Measurements from ENCODE around the gene DCHS2. TPM values are rescaled to one million over a fixed set of nuclear protein-coding genes. Genes with fewer than 3 reads are reported as not detected.
"Not testable (repeated sequence)": the region's sequence is repeated elsewhere in the genome, so short reads cannot be mapped to it uniquely, and the experiment has no call there.

Gene DCHS2
- total and polyA plus RNA-seq, 4 donors: 3.2 to 15.5 (median 7.6) TPM

- Histone ChIP-seq H3K4me1 (ENCODE audit: control insufficient read depth, insufficient read depth, low read length) (no peaks in the 10 kb centered on the region), H3K4me3 (ENCODE audit: low read depth, low read length) (no peak overlapping the region), H3K27me3 (ENCODE audit: control insufficient read depth, insufficient read depth, low read length) (no peaks in the 10 kb centered on the region), H3K9me3 (ENCODE audit: control insufficient read depth, insufficient read depth, low read length) (no peaks in the 10 kb centered on the region), H3K27ac (ENCODE audit: low read depth, low read length) (no peak overlapping the region), H3K36me3 (ENCODE audit: control insufficient read depth, insufficient read depth, low read length) (no peaks in the 10 kb centered on the region)
- DNase-seq (ENCODE audit: low read depth in 4 of 6, low spot score in 6 of 6): no peak
- 80% methylated on average over 1 of the region's 2 CpGs for WGBS (ENCODE audit: insufficient coverage)
Observed at GRCh38 chr4:154230091-154230490, 261.5 kb downstream of the DCHS2 start.

DNA sequence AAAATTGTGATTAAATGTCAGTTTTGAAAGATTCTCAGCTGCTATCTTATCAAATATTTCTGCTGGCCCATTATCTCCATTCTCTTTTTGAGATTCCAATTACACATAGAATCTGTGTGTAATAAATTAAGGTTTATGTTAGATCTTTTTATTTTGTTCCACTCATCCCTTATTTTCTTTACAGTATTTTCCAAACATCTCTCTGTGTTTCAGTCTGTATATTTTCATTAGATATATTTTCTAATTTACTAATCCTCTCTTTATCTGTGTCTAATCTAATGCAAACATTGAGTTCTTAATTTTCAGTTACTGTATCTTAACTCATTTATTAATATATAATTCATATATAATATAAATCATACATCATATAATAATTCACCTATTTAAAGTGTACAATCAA lies 268.7 kb downstream of the DCHS2 start:
- Histone ChIP-seq H3K27ac (ENCODE audit: low read depth, low read length) (no peak overlapping the region), H3K4me3 (ENCODE audit: low read depth, low read length) (no peak overlapping the region), H3K36me3 (ENCODE audit: control insufficient read depth, insufficient read depth, low read length) (no peaks in the 10 kb centered on the region), H3K4me1 (ENCODE audit: control insufficient read depth, insufficient read depth, low read length) (no peaks in the 10 kb centered on the region), H3K27me3 (ENCODE audit: control insufficient read depth, insufficient read depth, low read length) (no peaks in the 10 kb centered on the region), H3K9me3 (ENCODE audit: control insufficient read depth, insufficient read depth, low read length) (no peaks in the 10 kb centered on the region)
- no peak for DNase-seq (ENCODE audit: low read depth in 4 of 6, low spot score in 6 of 6)

DNA sequence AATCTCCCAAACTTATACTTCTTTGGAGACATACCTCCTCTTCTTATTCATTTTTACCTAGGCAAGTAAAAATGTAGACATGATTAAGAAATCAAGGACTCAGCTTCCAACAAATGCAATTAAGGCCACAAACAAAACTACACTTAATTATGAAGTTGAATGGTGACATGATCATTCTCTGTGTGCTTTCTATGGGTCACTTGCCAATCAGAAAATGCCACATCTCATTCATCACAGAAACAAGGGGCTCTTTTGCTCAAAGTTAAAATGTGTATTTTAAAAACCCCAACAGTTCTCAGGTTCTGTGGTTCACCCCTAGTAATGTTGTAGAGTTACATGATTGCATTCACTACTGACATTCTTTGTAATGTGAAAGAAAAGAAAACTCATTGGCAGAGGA lies 273.5 kb downstream of the DCHS2 start:
- no peaks in the 10 kb centered on the region for H3K36me3 ChIP-seq (ENCODE audit: control insufficient read depth, insufficient read depth, low read length)
- no peaks in the 10 kb centered on the region for H3K27me3 ChIP-seq (ENCODE audit: control insufficient read depth, insufficient read depth, low read length)
- no peak overlapping the region for H3K4me3 ChIP-seq (ENCODE audit: low read depth, low read length)
- H3K27ac ChIP-seq (ENCODE audit: low read depth, low read length): no peak overlapping the region
- DNase-seq (ENCODE audit: low read depth in 4 of 6, low spot score in 6 of 6): no peak
- H3K4me1 ChIP-seq (ENCODE audit: control insufficient read depth, insufficient read depth, low read length): no peaks in the 10 kb centered on the region
- H3K9me3 ChIP-seq (ENCODE audit: control insufficient read depth, insufficient read depth, low read length): no peaks in the 10 kb centered on the region

DNA sequence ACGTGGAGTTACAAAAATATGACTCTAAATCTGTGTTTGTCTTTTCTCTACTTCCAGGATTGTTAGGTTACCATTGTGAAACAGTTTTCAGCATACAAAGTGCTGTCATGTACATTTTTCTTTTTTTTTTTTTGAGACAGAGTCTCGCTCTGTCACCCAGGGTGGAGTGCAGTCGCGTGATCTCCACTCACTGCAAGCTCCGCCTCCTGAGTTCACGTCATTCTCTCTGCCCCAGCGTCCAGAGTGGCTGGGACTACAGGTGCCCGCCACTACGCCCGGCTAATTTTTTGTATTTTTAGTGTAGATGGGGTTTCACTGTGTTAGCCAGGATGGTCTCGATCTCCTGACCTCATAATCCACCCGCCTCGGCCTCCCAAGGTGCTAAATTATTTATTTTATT lies 274.2 kb downstream of the DCHS2 start:
- DNase-seq (ENCODE audit: low read depth in 4 of 6, low spot score in 6 of 6); H3K36me3 ChIP-seq (ENCODE audit: control insufficient read depth, insufficient read depth, low read length); H3K27ac ChIP-seq (ENCODE audit: low read depth, low read length); H3K4me3 ChIP-seq (ENCODE audit: low read depth, low read length); H3K27me3 ChIP-seq (ENCODE audit: control insufficient read depth, insufficient read depth, low read length); H3K9me3 ChIP-seq (ENCODE audit: control insufficient read depth, insufficient read depth, low read length); H3K4me1 ChIP-seq (ENCODE audit: control insufficient read depth, insufficient read depth, low read length): not testable (repeated sequence)
- WGBS (ENCODE audit: insufficient coverage): no CpG with 5 or more reads among the region's 13 CpGs

- Histone ChIP-seq H3K9me3 (ENCODE audit: control insufficient read depth, insufficient read depth, low read length) (no peaks in the 10 kb centered on the region), H3K4me1 (ENCODE audit: control insufficient read depth, insufficient read depth, low read length) (no peaks in the 10 kb centered on the region), H3K27ac (ENCODE audit: low read depth, low read length) (no peak overlapping the region), H3K4me3 (ENCODE audit: low read depth, low read length) (no peak overlapping the region), H3K36me3 (ENCODE audit: control insufficient read depth, insufficient read depth, low read length) (no peaks in the 10 kb centered on the region), H3K27me3 (ENCODE audit: control insufficient read depth, insufficient read depth, low read length) (no peaks in the 10 kb centered on the region)
- no CpG with 5 or more reads among the region's 1 CpG for WGBS (ENCODE audit: insufficient coverage)
- DNase-seq (ENCODE audit: low read depth in 4 of 6, low spot score in 6 of 6): no peak
Observed at GRCh38 chr4:154211506-154211905, 280.1 kb downstream of the DCHS2 start.

DNA sequence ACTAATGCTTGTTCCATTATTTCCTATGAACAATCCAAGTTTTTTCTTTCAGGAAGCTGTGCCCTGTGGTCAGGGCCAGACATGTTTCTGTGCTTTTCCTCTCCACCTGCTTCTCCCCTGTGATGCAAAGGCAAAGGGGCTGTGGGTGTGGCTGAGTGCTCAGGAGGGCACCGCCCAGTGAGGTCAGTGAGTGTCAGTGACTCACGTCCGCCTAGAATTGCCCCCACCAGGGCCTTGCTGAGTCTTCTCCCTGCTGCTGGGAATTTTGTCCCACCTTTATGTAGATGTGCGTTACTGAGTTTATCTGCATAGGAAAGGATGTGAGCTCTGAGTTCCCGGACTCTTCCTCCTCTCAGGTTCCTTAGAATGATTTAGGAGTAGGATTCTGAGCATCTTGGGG lies 283.2 kb downstream of the DCHS2 start:
- WGBS (ENCODE audit: insufficient coverage): 59% methylated on average over 3 of the region's 5 CpGs
- no peak for DNase-seq (ENCODE audit: low read depth in 4 of 6, low spot score in 6 of 6)
- Histone ChIP-seq H3K9me3 (ENCODE audit: control insufficient read depth, insufficient read depth, low read length) (no peaks in the 10 kb centered on the region), H3K4me3 (ENCODE audit: low read depth, low read length) (no peak overlapping the region), H3K4me1 (ENCODE audit: control insufficient read depth, insufficient read depth, low read length) (no peaks in the 10 kb centered on the region), H3K27ac (ENCODE audit: low read depth, low read length) (no peak overlapping the region), H3K27me3 (ENCODE audit: control insufficient read depth, insufficient read depth, low read length) (no peaks in the 10 kb centered on the region), H3K36me3 (ENCODE audit: control insufficient read depth, insufficient read depth, low read length) (no peaks in the 10 kb centered on the region)

- WGBS (ENCODE audit: insufficient coverage): 70% methylated on average over 2 of the region's 3 CpGs
- peak in 1 of 6 donors; percentile 8 for DNase-seq (ENCODE audit: low read depth in 4 of 6, low spot score in 6 of 6)
Observed at GRCh38 chr4:154205471-154205870, 286.1 kb downstream of the DCHS2 start.

GRCh38 chr4:154194649-154195048 lies 296.9 kb downstream of the DCHS2 start:
- Histone ChIP-seq H3K4me1 (ENCODE audit: control insufficient read depth, insufficient read depth, low read length) (no peaks in the 10 kb centered on the region), H3K27ac (ENCODE audit: low read depth, low read length) (no peak overlapping the region), H3K4me3 (ENCODE audit: low read depth, low read length) (no peak overlapping the region), H3K9me3 (ENCODE audit: control insufficient read depth, insufficient read depth, low read length) (peaks cover 4% of the 10 kb centered on the region), H3K36me3 (ENCODE audit: control insufficient read depth, insufficient read depth, low read length) (no peaks in the 10 kb centered on the region), H3K27me3 (ENCODE audit: control insufficient read depth, insufficient read depth, low read length) (no peaks in the 10 kb centered on the region)
- no peak for DNase-seq (ENCODE audit: low read depth in 4 of 6, low spot score in 6 of 6)

More at GRCh38 chr4:154205471-154205870, 286.1 kb downstream of the DCHS2 start:
- Histone ChIP-seq H3K4me1 (ENCODE audit: control insufficient read depth, insufficient read depth, low read length) (no peaks in the 10 kb centered on the region), H3K27me3 (ENCODE audit: control insufficient read depth, insufficient read depth, low read length) (no peaks in the 10 kb centered on the region), H3K36me3 (ENCODE audit: control insufficient read depth, insufficient read depth, low read length) (no peaks in the 10 kb centered on the region), H3K9me3 (ENCODE audit: control insufficient read depth, insufficient read depth, low read length) (no peaks in the 10 kb centered on the region), H3K27ac (ENCODE audit: low read depth, low read length) (no peak overlapping the region), H3K4me3 (ENCODE audit: low read depth, low read length) (no peak overlapping the region)

DNA sequence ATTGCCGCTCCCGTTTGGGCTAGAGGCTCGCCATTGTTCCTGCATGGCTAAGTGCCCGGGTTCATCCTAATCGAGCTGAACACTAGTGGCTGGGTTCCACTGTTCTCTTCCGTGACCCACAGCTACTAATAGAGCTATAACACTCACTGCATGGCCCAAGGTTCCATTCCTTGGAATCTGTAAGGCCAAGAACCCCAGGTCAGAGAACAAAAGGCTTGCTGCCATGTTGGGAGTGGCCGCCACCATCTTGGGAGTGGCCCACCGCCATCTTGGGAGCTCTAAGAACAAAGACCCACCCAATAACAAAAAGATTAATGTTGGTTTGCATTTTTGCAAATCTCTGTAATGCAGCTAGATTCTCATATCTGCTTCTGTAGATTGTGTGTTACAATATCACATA lies 299.0 kb downstream of the DCHS2 start:
- no peaks in the 10 kb centered on the region for H3K27me3 ChIP-seq (ENCODE audit: control insufficient read depth, insufficient read depth, low read length)
- 92% methylated on average over 6 of the region's 8 CpGs for WGBS (ENCODE audit: insufficient coverage)
- no peaks in the 10 kb centered on the region for H3K36me3 ChIP-seq (ENCODE audit: control insufficient read depth, insufficient read depth, low read length)
- DNase-seq (ENCODE audit: low read depth in 4 of 6, low spot score in 6 of 6): no peak
- no peaks in the 10 kb centered on the region for H3K4me1 ChIP-seq (ENCODE audit: control insufficient read depth, insufficient read depth, low read length)
- H3K4me3 ChIP-seq (ENCODE audit: low read depth, low read length): no peak overlapping the region
- peaks cover 4% of the 10 kb centered on the region for H3K9me3 ChIP-seq (ENCODE audit: control insufficient read depth, insufficient read depth, low read length)
- H3K27ac ChIP-seq (ENCODE audit: low read depth, low read length): no peak overlapping the region

- Histone ChIP-seq H3K4me1 (ENCODE audit: control insufficient read depth, insufficient read depth, low read length) (no peaks in the 10 kb centered on the region), H3K4me3 (ENCODE audit: low read depth, low read length) (no peak overlapping the region), H3K36me3 (ENCODE audit: control insufficient read depth, insufficient read depth, low read length) (no peaks in the 10 kb centered on the region), H3K27ac (ENCODE audit: low read depth, low read length) (no peak overlapping the region), H3K27me3 (ENCODE audit: control insufficient read depth, insufficient read depth, low read length) (no peaks in the 10 kb centered on the region), H3K9me3 (ENCODE audit: control insufficient read depth, insufficient read depth, low read length) (no peaks in the 10 kb centered on the region)
- 89% methylated on average over 2 of the region's 4 CpGs for WGBS (ENCODE audit: insufficient coverage)
- DNase-seq (ENCODE audit: low read depth in 4 of 6, low spot score in 6 of 6): no peak
Observed at GRCh38 chr4:154189346-154189745, 302.3 kb downstream of the DCHS2 start.

DNA sequence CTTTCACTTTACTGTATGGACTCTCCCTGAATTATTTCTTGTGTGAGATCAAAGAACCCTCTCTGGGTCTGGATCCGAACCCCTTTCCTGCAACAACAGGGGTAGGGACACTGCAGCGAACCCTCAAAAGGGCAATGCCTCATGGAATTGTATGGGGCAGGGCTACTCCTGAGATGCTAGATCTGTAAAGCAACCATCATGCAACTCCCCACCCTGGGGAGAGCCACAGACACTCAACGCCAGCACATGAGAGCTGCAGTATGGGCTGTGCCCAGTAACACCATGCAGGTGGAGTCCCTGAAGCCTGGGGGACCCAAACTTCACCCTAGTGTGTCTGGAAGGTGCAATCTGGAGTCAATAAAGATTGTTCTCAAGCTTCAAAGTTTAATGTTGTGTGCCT lies 304.7 kb downstream of the DCHS2 start:
- Histone ChIP-seq H3K36me3 (ENCODE audit: control insufficient read depth, insufficient read depth, low read length) (no peaks in the 10 kb centered on the region), H3K27ac (ENCODE audit: low read depth, low read length) (no peak overlapping the region), H3K9me3 (ENCODE audit: control insufficient read depth, insufficient read depth, low read length) (no peaks in the 10 kb centered on the region), H3K4me1 (ENCODE audit: control insufficient read depth, insufficient read depth, low read length) (no peaks in the 10 kb centered on the region), H3K27me3 (ENCODE audit: control insufficient read depth, insufficient read depth, low read length) (no peaks in the 10 kb centered on the region), H3K4me3 (ENCODE audit: low read depth, low read length) (no peak overlapping the region)
- DNase-seq (ENCODE audit: low read depth in 4 of 6, low spot score in 6 of 6): no peak
- 83% methylated on average over 3 of the region's 3 CpGs for WGBS (ENCODE audit: insufficient coverage)

Data from spinal cord (tissue), 10 donors.